Measurements from ENCODE around the gene HJURP. TPM values are rescaled to one million over a fixed set of nuclear protein-coding genes. Genes with fewer than 3 reads are reported as not detected.

Gene HJURP
- polyA plus RNA-seq, 1 donor (not counting 4 experiments of a cell fraction or from before 2014, with no cell fraction given): 20.2 TPM

DNA sequence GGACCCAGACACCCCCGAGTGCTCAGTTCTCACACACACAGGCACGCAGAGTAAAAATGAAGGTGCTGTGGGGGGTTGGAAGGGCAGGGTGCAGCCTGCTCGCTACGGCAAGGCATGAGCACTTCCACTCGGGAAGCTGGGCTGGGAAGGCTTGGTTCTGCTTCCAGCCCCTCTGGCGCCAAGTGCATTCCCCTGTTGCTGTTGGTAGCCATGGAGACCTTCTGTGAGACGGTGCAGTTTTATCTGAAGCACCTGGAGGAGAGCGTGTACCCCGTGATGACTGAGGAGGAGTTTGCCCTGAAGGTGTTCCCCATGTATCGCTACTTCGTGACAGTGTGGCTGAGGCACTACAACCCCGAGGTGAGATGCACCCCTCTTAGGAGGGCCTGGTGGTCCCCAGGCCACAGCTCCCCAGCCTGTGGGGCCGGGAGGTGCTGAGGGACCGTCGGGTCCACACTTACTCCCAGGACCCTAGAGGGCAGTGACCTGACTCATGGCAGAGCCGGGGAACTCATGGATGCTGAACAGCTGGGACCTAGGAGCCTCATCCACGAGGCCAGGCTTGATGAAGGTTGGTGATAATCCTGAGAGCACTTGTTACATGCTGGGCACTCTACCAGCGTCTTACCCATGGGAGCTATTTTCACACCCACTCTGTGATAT lies 60.7 kb downstream of the HJURP start:
- H3K27me3 ChIP-seq (ENCODE audit: control insufficient read depth, extremely low read depth, insufficient read depth, low read length): no peaks in the 10 kb centered on the region
- no peak overlapping the region for H3K4me2 ChIP-seq (ENCODE audit: control insufficient read depth, extremely low read depth, insufficient read depth, low read depth, low read length)
- peaks cover 4% of the 10 kb centered on the region for H3K4me1 ChIP-seq (ENCODE audit: control insufficient read depth, extremely low read depth, insufficient read depth, low read length)
- H3K4me3 ChIP-seq (ENCODE audit: control insufficient read depth in 2 of 3, extremely low read depth in 1 of 3, insufficient read depth in 2 of 3, low read depth in 1 of 3, low read length in 3 of 3): no peak overlapping the region
- dilution Hi-C loops (cut with MboI; ENCODE audit: extremely low pct_ligation_motif_present, low sequenced_read_pairs): no loop called here
- DNase-seq (ENCODE audit: low read depth, low spot score) (no peak), FAIRE-seq (no peak)
- H3K9ac ChIP-seq (ENCODE audit: control insufficient read depth, extremely low read depth, insufficient read depth, low read length): no peak overlapping the region
- TF ChIP-seq, protein P1, sequence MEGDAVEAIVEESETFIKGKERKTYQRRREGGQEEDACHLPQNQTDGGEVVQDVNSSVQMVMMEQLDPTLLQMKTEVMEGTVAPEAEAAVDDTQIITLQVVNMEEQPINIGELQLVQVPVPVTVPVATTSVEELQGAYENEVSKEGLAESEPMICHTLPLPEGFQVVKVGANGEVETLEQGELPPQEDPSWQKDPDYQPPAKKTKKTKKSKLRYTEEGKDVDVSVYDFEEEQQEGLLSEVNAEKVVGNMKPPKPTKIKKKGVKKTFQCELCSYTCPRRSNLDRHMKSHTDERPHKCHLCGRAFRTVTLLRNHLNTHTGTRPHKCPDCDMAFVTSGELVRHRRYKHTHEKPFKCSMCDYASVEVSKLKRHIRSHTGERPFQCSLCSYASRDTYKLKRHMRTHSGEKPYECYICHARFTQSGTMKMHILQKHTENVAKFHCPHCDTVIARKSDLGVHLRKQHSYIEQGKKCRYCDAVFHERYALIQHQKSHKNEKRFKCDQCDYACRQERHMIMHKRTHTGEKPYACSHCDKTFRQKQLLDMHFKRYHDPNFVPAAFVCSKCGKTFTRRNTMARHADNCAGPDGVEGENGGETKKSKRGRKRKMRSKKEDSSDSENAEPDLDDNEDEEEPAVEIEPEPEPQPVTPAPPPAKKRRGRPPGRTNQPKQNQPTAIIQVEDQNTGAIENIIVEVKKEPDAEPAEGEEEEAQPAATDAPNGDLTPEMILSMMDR (optimal IDR thresholded peaks at IDR 0.05 in 1 of 3, IDR thresholded peaks at IDR 0.05 in 1 of 3, conservative IDR thresholded peaks at IDR 0.05 in 1 of 3; ENCODE audit: extremely low read depth in 1 of 3, insufficient read depth in 2 of 3, low read length in 3 of 3): no peak
- TF ChIP-seq EZH2 (IDR thresholded peaks at IDR 0.05; ENCODE audit: low read length): no peak
- H4K20me1 ChIP-seq (ENCODE audit: control insufficient read depth, extremely low read depth, insufficient read depth, low read length): no peaks in the 10 kb centered on the region
- no peaks in the 10 kb centered on the region for H3K9me3 ChIP-seq (ENCODE audit: control insufficient read depth, low read depth, low read length)
- no peaks in the 10 kb centered on the region for H3K79me2 ChIP-seq (ENCODE audit: control insufficient read depth, insufficient read depth, low read length)
- no peak overlapping the region for H2AFZ ChIP-seq (ENCODE audit: control insufficient read depth, low read length)
- H3K27ac ChIP-seq (ENCODE audit: control insufficient read depth, insufficient read depth, low read length): no peak overlapping the region
- no peaks in the 10 kb centered on the region for H3K9me1 ChIP-seq (ENCODE audit: control insufficient read depth, extremely low read depth, insufficient read depth, low read length)
- H3K36me3 ChIP-seq (ENCODE audit: control insufficient read depth in 2 of 2, extremely low read depth in 1 of 2, insufficient read depth in 2 of 2, low read length in 2 of 2): no peaks in the 10 kb centered on the region

DNA sequence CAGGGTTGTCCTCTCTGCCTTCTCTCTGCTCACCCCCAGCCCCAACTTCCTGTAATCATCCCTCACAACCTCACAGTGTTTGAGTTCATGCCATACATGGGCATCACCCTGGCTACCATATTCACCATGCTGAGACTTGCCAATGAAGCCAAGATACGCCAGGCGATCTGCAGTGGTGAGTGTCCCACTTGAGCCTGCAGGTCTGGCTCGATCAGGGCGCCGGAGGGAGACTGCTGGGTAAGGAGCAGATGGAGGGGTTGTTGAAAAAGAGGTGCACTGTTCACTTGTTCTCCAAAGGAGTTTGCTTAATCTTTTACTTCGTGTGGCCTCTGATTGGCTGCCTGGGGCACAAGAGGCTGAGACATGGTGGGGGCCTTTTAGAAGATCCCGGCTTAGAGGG lies 61.6 kb downstream of the HJURP start:
- H3K79me2 ChIP-seq (ENCODE audit: control insufficient read depth, insufficient read depth, low read length): no peaks in the 10 kb centered on the region
- H2AFZ ChIP-seq (ENCODE audit: control insufficient read depth, low read length): no peak overlapping the region
- H3K4me3 ChIP-seq (ENCODE audit: control insufficient read depth in 2 of 3, extremely low read depth in 1 of 3, insufficient read depth in 2 of 3, low read depth in 1 of 3, low read length in 3 of 3): no peak overlapping the region
- DNase-seq (ENCODE audit: low read depth, low spot score) (no peak), FAIRE-seq (no peak)
- H3K9me1 ChIP-seq (ENCODE audit: control insufficient read depth, extremely low read depth, insufficient read depth, low read length): no peaks in the 10 kb centered on the region
- peaks cover 4% of the 10 kb centered on the region for H3K4me1 ChIP-seq (ENCODE audit: control insufficient read depth, extremely low read depth, insufficient read depth, low read length)
- H3K27me3 ChIP-seq (ENCODE audit: control insufficient read depth, extremely low read depth, insufficient read depth, low read length): no peaks in the 10 kb centered on the region
- H4K20me1 ChIP-seq (ENCODE audit: control insufficient read depth, extremely low read depth, insufficient read depth, low read length): no peaks in the 10 kb centered on the region
- dilution Hi-C loops (cut with MboI; ENCODE audit: extremely low pct_ligation_motif_present, low sequenced_read_pairs): no loop called here
- no peaks in the 10 kb centered on the region for H3K36me3 ChIP-seq (ENCODE audit: control insufficient read depth in 2 of 2, extremely low read depth in 1 of 2, insufficient read depth in 2 of 2, low read length in 2 of 2)
- H3K4me2 ChIP-seq (ENCODE audit: control insufficient read depth, extremely low read depth, insufficient read depth, low read depth, low read length): no peak overlapping the region
- no peak for TF ChIP-seq EZH2 (IDR thresholded peaks at IDR 0.05; ENCODE audit: low read length)
- TF ChIP-seq, protein P1 (optimal IDR thresholded peaks at IDR 0.05 in 1 of 3, IDR thresholded peaks at IDR 0.05 in 1 of 3, conservative IDR thresholded peaks at IDR 0.05 in 1 of 3; ENCODE audit: extremely low read depth in 1 of 3, insufficient read depth in 2 of 3, low read length in 3 of 3): no peak
- H3K9me3 ChIP-seq (ENCODE audit: control insufficient read depth, low read depth, low read length): no peaks in the 10 kb centered on the region
- H3K27ac ChIP-seq (ENCODE audit: control insufficient read depth, insufficient read depth, low read length): no peak overlapping the region
- H3K9ac ChIP-seq (ENCODE audit: control insufficient read depth, extremely low read depth, insufficient read depth, low read length): no peak overlapping the region

Measured in keratinocyte (primary cell).